Activated naive CD8-positive, alpha-beta T cell treated with anti-CD3 and anti-CD28 coated beads for 36 hours (primary cell): Measurements from ENCODE around the gene IL1R2. TPM values are rescaled to one million over a fixed set of nuclear protein-coding genes. Genes with fewer than 3 reads are reported as not detected.

Experiments used
- DNase-seq: peaks from one replicate; pipeline ENCODE4 v3.0.0; 2021
- H3K27ac Mint-ChIP-seq: one replicate; pipeline ENCODE4 v1.8.0; 2022; ENCODE audit warnings: mild to moderate bottlenecking, moderate library complexity, mixed read lengths
- H3K27me3 Mint-ChIP-seq: one replicate; pipeline ENCODE4 v1.8.0; 2022; ENCODE audit warnings: mild to moderate bottlenecking, mixed read lengths
- H3K36me3 Mint-ChIP-seq: one replicate; pipeline ENCODE4 v1.8.0; 2021; ENCODE audit warnings: mild to moderate bottlenecking, mixed read lengths
- H3K4me1 Mint-ChIP-seq: one replicate; pipeline ENCODE4 v1.8.0; 2021; ENCODE audit warnings: mixed read lengths
- H3K4me3 Mint-ChIP-seq: one replicate; pipeline ENCODE4 v1.8.0; 2022; ENCODE audit warnings: mild to moderate bottlenecking, moderate library complexity, mixed read lengths
- H3K9me3 Mint-ChIP-seq: one replicate; pipeline ENCODE4 v1.8.0; 2022; ENCODE audit warnings: mixed read lengths
- total RNA-seq, 2 experiments: library from RNA; stranded (reverse); gene quantifications; one replicate each; pipeline ENCODE4 v1.2.3, GENCODE V29; 2021

IL1R2 gene
- total RNA-seq, 2 experiments from 2014 or later, result 0.21 to 0.28 TPM

DNA sequence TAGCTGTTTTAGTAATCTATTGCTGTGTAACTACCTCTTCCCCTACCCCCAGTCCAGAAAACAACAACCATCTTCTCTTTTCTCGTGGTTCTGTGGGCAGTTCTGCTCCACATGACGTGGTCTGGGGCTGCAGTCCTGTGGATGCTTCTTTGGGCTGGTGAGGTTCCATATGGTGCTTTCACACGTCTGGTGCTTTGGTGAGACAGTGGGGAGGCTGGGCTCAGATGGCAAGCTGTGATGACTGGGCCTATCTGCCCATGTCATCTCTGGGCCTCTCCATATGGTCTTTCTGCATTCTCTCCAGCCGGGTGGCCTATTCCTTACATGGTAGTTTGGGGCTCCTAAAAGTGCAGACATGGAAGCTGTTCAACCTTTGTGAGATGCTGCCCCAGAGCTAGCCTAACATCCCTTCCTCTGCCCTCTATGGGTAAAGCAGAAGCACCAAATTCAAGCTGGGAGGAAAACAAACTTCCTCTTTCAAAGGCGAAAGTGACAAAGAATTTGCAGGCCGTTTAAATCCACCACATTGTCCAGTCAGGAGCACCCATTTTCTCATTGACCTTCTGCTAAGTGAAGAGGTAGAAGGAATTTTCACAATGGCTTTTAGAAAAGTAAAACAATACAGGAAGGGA, 82.5 kb downstream of the IL1R2 start:
- Mint-ChIP-seq H3K4me1 (peaks cover 5% of the 10 kb centered on the region), H3K4me3 (no peak overlapping the region), H3K36me3 (no peaks in the 10 kb centered on the region), H3K9me3 (peaks cover 2% of the 10 kb centered on the region), H3K27ac (no peak overlapping the region), H3K27me3 (no peaks in the 10 kb centered on the region)
- DNase-seq, result no peak

DNA sequence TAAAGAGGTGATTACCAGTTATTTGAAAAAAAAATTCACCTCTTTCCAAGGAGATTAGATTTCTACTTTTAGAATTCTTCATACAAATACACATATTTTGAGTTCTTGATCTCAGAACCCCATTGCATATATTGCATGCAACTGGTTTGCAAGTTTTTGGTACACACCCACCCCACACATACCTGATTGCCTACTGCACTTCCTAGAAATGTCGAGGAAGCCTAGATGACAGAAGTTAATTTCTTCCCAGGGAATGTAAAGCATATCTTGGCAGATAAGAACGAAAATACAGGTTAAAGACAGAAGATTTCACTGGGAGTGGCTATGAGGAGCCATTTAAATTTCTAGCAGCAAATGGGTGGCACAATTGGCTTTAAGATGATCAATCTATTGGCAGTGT, 83.7 kb downstream of the IL1R2 start:
- peaks cover 9% of the 10 kb centered on the region for H3K4me1 Mint-ChIP-seq
- H3K9me3 Mint-ChIP-seq, result peaks cover 2% of the 10 kb centered on the region
- no peaks in the 10 kb centered on the region for H3K27me3 Mint-ChIP-seq
- no peak overlapping the region for H3K27ac Mint-ChIP-seq
- H3K4me3 Mint-ChIP-seq, result no peak overlapping the region
- H3K36me3 Mint-ChIP-seq, result no peaks in the 10 kb centered on the region
- no peak for DNase-seq

DNA sequence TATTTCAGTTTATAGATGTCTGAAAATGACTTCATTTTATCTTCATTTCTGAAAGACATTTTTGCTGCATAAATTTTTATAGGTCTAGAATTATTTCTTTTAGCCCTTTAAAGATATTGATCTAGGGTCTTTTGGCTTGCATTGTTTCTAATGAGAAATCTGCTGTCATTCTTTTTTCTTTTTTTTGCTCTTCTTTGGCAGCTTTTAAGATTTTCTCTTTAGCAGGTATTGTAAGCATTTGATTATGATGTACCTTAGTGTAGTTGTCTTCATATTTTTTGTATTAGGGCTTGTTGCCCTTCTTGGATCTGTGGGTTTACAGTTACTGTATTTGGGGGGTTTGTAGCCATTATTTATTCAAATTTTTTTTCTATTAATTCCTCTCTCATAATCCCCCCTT, 84.8 kb downstream of the IL1R2 start:
- H3K4me3 Mint-ChIP-seq, result no peak overlapping the region
- peaks cover 20% of the 10 kb centered on the region for H3K4me1 Mint-ChIP-seq
- H3K9me3 Mint-ChIP-seq, result peaks cover 7% of the 10 kb centered on the region
- no peak for DNase-seq
- H3K27me3 Mint-ChIP-seq, result no peaks in the 10 kb centered on the region
- no peak overlapping the region for H3K27ac Mint-ChIP-seq
- H3K36me3 Mint-ChIP-seq, result peaks cover 5% of the 10 kb centered on the region

Other genes with a start within 250 kb of the IL1R2 start
- gene IL1R1, start 150.8 kb downstream of the IL1R2 start, total RNA-seq, result 1 to 10 TPM in 1 of 2 experiments, under 1 TPM in 1; 0.70 to 1.2 TPM
- gene IL1RL2, start 195.1 kb downstream of the IL1R2 start, total RNA-seq, result under 1 TPM in 1 of 2 experiments, not detected in 1; 0.25 TPM